RWPE2 (cell line): ENCODE measurements around the gene CSGALNACT2.

Source experiments
- ATAC-seq: fragments of 200-7000 bp; cut with Tn5 transposase; 3 replicates; pipeline ENCODE4 v1.9.1; 2021; ENCODE audit warnings: low read depth
- DNase-seq: peaks from one replicate; pipeline ENCODE4 v3.0.0-alpha.2; 2020; ENCODE audit warnings: low spot score
- H3K27ac ChIP-seq: fragments of 450-650 bp; 2 replicates; pipeline ENCODE4 v1.5.1; 2017; ENCODE audit warnings: mild to moderate bottlenecking; ENCODE audit not compliant: poor library complexity, severe bottlenecking
- H3K27me3 ChIP-seq: fragments of 250-450 bp; sonication (Bioruptor Pico); 2 replicates; pipeline ENCODE4 v1.5.1; 2021; ENCODE audit warnings: mild to moderate bottlenecking, moderate library complexity; ENCODE audit not compliant: insufficient read depth, poor library complexity, severe bottlenecking
- H3K36me3 ChIP-seq: fragments of 250-450 bp; sonication (Bioruptor Pico); 2 replicates; pipeline ENCODE4 v1.5.1; 2020; ENCODE audit warnings: low read depth, mild to moderate bottlenecking, moderate library complexity
- H3K4me1 ChIP-seq: fragments of 250-450 bp; sonication (Bioruptor Pico); 2 replicates; pipeline ENCODE4 v1.5.1; 2021; ENCODE audit warnings: mild to moderate bottlenecking, moderate library complexity; ENCODE audit not compliant: insufficient read depth, poor library complexity, severe bottlenecking
- H3K4me3 ChIP-seq: fragments of 250-450 bp; sonication (Bioruptor Pico); 2 replicates; pipeline ENCODE4 v1.5.1; 2021; ENCODE audit warnings: mild to moderate bottlenecking, moderate library complexity; ENCODE audit not compliant: severe bottlenecking
- H3K9me3 ChIP-seq: fragments of 250-450 bp; sonication (Bioruptor Pico); 2 replicates; pipeline ENCODE4 v1.5.1; 2021; ENCODE audit warnings: mild to moderate bottlenecking, moderate library complexity; ENCODE audit not compliant: severe bottlenecking
- TF ChIP-seq, protein P1 (sequence below): fragments of 450-650 bp; IDR thresholded peaks from one replicate; pipeline ENCODE4 v1.5.1; 2017; ENCODE audit warnings: mild to moderate bottlenecking, moderate library complexity; ENCODE audit not compliant: poor library complexity, severe bottlenecking

CSGALNACT2 gene

DNA sequence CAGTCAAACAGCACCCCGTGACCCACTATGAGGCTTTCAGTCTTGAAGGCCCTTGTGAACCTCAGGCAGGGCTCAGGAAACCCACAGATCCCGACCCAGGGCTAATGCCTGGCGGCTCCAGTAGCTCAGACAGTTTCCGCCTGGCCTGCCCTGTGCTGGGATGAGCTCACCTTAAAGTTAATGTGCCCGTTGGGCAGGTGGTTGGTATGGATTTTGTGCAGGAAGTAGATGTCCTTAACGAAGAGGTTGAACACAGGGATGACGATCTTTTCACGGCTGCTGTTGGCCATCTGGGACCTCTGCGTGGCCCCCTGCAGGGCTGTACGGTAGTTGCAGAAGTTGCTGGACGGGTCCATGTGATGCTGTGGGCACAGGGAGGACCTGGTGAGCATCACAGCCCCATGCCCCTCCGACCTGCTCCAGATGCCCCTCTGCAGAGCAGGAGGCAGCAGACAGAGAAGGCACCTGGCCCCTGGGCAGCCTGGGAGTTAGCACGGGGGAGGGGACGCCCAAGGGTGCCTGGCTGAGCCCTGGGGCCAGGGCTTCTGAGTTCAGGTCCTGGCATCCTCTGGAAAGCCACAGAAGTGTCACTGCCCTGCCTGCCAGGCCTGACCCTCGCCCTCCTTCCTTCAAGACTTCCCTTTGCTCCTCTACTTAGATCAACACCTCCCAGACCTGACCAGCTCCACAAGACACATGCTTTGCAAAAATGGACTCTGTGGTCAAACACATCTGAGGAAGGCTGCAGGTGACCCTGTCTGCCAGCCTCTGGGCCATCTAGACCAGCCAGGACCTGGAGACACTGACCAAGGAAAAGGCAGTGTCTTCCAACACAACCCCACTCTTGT, 59.8 kb downstream of the CSGALNACT2 start:
- TF ChIP-seq, protein P1, sequence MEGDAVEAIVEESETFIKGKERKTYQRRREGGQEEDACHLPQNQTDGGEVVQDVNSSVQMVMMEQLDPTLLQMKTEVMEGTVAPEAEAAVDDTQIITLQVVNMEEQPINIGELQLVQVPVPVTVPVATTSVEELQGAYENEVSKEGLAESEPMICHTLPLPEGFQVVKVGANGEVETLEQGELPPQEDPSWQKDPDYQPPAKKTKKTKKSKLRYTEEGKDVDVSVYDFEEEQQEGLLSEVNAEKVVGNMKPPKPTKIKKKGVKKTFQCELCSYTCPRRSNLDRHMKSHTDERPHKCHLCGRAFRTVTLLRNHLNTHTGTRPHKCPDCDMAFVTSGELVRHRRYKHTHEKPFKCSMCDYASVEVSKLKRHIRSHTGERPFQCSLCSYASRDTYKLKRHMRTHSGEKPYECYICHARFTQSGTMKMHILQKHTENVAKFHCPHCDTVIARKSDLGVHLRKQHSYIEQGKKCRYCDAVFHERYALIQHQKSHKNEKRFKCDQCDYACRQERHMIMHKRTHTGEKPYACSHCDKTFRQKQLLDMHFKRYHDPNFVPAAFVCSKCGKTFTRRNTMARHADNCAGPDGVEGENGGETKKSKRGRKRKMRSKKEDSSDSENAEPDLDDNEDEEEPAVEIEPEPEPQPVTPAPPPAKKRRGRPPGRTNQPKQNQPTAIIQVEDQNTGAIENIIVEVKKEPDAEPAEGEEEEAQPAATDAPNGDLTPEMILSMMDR: no peak
- H3K4me3 ChIP-seq: no peak overlapping the region
- no peaks in the 10 kb centered on the region for H3K27me3 ChIP-seq
- H3K4me1 ChIP-seq: no peaks in the 10 kb centered on the region
- no peaks in the 10 kb centered on the region for H3K36me3 ChIP-seq
- no peaks in the 10 kb centered on the region for H3K9me3 ChIP-seq
- H3K27ac ChIP-seq: no peak overlapping the region
- DNase-seq (peak; percentile 29), ATAC-seq (no peak)

DNA sequence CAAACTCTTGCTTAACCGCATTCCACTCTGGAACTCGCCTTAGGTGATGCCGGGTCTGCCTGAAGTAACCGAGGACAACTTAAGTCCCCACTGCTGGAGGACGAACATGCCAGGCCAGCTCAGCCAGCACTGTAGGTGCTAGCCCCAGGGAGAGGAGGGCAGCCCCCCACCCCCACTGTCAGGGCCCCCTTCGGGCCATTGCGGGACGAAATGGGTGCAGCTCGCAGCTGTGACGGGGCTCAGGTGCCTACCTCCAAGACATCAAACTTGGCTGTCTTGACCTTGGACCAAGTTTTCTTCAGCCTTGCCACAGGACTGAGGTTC, 60.4 kb downstream of the CSGALNACT2 start:
- Histone ChIP-seq H3K27ac (no peak overlapping the region), H3K4me1 (no peaks in the 10 kb centered on the region), H3K27me3 (no peaks in the 10 kb centered on the region), H3K4me3 (no peak overlapping the region), H3K36me3 (no peaks in the 10 kb centered on the region), H3K9me3 (no peaks in the 10 kb centered on the region)
- ATAC-seq (no peak), DNase-seq (peak; percentile 20)
- TF ChIP-seq, protein P1: no peak

DNA sequence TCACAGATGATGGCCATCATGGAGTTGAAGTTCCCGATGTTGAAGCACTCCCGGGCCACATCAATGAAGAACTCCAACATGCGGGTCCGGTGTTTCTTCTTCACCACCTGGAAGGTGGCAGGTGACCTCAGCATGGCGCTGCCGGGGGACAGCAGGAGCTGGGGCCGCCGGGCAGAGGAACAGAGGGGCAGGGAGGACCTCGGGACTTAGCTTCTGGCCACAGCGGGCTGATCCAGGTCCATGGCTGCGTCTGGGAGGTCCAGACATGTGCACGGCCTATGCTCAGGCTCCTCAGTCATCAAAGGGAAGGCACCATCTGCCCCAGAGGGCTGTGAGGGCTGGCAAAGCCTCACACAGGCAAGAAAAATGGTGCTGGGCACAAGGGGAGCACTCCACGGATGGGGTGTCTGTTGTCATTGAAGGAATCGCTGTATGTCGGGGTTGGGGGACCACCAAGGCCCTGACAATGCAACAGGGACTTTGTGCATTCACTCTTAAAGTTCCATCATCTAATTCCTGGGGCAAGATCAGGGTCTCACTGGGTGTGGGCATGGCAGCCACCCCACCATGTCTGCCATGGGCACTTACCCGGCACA, 60.9 kb downstream of the CSGALNACT2 start:
- Histone ChIP-seq H3K27ac (no peak overlapping the region), H3K27me3 (no peaks in the 10 kb centered on the region), H3K36me3 (no peaks in the 10 kb centered on the region), H3K4me3 (no peak overlapping the region), H3K4me1 (no peaks in the 10 kb centered on the region), H3K9me3 (no peaks in the 10 kb centered on the region)
- TF ChIP-seq, protein P1: no peak
- ATAC-seq (no peak), DNase-seq (peak; percentile 42)

DNA sequence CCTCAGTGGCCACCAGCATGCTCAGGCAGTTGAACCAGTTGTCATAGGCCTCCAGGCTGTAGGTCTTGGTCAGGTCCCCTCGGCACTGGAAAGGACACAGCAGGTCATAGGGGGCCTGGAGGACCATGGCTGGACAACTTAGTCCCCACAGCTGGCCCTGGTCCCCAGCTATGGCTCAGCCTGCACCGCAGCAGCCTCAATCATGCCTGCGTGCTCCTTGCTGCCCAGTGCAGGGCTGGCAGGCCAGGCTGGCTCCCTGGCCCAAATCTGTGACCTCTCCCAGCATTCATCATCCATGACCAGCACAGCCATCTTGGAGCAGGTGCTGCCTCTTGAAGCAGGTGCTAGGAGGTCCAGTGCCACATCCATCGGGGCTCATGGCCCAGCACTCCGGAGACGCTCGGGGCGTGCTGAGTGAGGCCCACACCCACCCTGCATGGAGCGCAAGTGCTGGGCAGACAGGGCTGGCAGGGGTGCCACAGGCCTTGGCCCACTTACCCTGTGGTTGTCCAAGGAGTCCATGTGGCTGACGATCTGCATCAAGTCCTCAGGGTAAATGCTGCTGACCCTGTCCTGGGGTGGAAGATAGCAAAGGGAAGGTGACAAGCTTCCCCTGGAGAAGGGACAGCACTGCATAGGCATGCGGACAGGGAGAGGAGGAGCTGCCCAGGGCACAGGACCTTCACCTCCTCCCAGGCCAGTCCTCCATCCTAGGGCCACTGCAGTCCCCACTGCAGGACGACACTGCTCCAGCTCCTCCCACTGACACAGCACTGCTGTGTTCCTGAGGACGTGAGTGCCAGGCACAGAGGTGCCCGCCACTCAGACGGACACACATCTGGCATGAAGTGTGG, 61.7 kb downstream of the CSGALNACT2 start:
- Histone ChIP-seq H3K27me3 (no peaks in the 10 kb centered on the region), H3K36me3 (no peaks in the 10 kb centered on the region), H3K9me3 (no peaks in the 10 kb centered on the region), H3K27ac (no peak overlapping the region), H3K4me3 (no peak overlapping the region), H3K4me1 (no peaks in the 10 kb centered on the region)
- DNase-seq: peak; percentile 42
- TF ChIP-seq, protein P1: no peak
- ATAC-seq: no peak
